Lung (tissue), 12 donors: ENCODE measurements around the gene PRKG1. TPM values are rescaled to one million over a fixed set of nuclear protein-coding genes. Genes with fewer than 3 reads are reported as not detected.

Experiments used
- ATAC-seq: fragments of 200-7000 bp; cut with Tn5 transposase; one replicate; pipeline ENCODE4 v1.9.1; 2020; ENCODE audit warnings: moderate number of reproducible peaks; ENCODE audit not compliant: insufficient read depth, low FRiP score
- DNase-seq, 3 donors: peaks; one replicate each; pipeline ENCODE4 v3.0.0-alpha.2; 2013 to 2017
- H3K27ac ChIP-seq, 2 donors: one replicate each; pipeline ENCODE4 v1.5.1; 2013; ENCODE audit warnings: mild to moderate bottlenecking in 2 of 2, moderate library complexity in 2 of 2, control low read depth in 1 of 2, inconsistent platforms in 1 of 2, low read depth in 1 of 2, low read length in 1 of 2
- H3K27me3 ChIP-seq, 3 donors: one replicate each; pipeline ENCODE4 v1.5.1; 2013; ENCODE audit warnings: low read length in 2 of 3; ENCODE audit not compliant: control insufficient read depth in 3 of 3, insufficient read depth in 3 of 3
- H3K36me3 ChIP-seq, 4 donors: one replicate each; pipeline ENCODE4 v1.5.1; 2013; ENCODE audit warnings: low read length in 4 of 4, mild to moderate bottlenecking in 1 of 4, moderate library complexity in 1 of 4; ENCODE audit not compliant: control insufficient read depth in 4 of 4, insufficient read depth in 4 of 4
- H3K4me1 ChIP-seq, 5 donors: one replicate each; pipeline ENCODE4 v1.5.1; 2013; ENCODE audit warnings: low read length in 5 of 5, mild to moderate bottlenecking in 2 of 5, moderate library complexity in 1 of 5; ENCODE audit not compliant: control insufficient read depth in 5 of 5, insufficient read depth in 5 of 5
- H3K4me3 ChIP-seq: one replicate; pipeline ENCODE4 v1.5.1; 2013; ENCODE audit warnings: mild to moderate bottlenecking, control low read depth, moderate library complexity
- H3K9ac ChIP-seq, 2 donors: one replicate each; pipeline ENCODE4 v1.5.1; 2013; ENCODE audit warnings: low read length in 2 of 2, control low read depth in 1 of 2; ENCODE audit not compliant: insufficient read depth in 1 of 2
- H3K9me3 ChIP-seq, 4 donors: one replicate each; pipeline ENCODE4 v1.5.1; 2013; ENCODE audit warnings: low read length in 3 of 4, mild to moderate bottlenecking in 1 of 4, moderate library complexity in 1 of 4; ENCODE audit not compliant: control insufficient read depth in 4 of 4, insufficient read depth in 3 of 4
- CTCF ChIP-seq: IDR thresholded peaks from 2 replicates; pipeline ENCODE4 v1.5.1; 2012; ENCODE audit warnings: mild to moderate bottlenecking; ENCODE audit errors: control extremely low read depth, extremely low read depth
- WGBS, 2 donors: extraction: QIAGEN DNeasy Blood & Tissue Kit; methylation state at CpG; one replicate each; pipeline ENCODE4 v1.1.7; 2013; 5-methylcytosine and 5-hydroxymethylcytosine counted together
- polyA plus RNA-seq, 2 donors: library from polyadenylated mRNA; stranded (reverse); fragments of 200-250 nt; gene quantifications; one replicate each; pipeline ENCODE4 v1.2.1, GENCODE V29; 2013
- total RNA-seq, 2 donors: library from RNA; depleted of rRNA in 1 of 2; stranded (reverse); fragments of >200 nt in 1 of 2; gene quantifications; one replicate each; pipeline ENCODE4 v1.2.1, GENCODE V29; 2014 to 2021
- donor health status: control.
- donor health status: control.
- donor health status: Bipolar disorder and iron deficiency.
- donor health status: healthy.
- donor health status: DM: yes; HTN: yes; CAD: no.

The PRKG1 gene
- total and polyA plus RNA-seq, 4 donors = 2.1 to 50.8 (median 15.1) TPM

- H3K36me3 ChIP-seq = no peaks in the 10 kb centered on the region
- no peak for TF ChIP-seq CTCF
- no peak overlapping the region for H3K9ac ChIP-seq
- peaks cover 0 to 22% (median 7%) of the 10 kb centered on the region in 3 donors for H3K27me3 ChIP-seq
- DNase-seq = no peak
- ATAC-seq = no peak
- H3K4me1 ChIP-seq = peaks cover 0 to 7% (median 0%) of the 10 kb centered on the region in 5 donors
- H3K27ac ChIP-seq = no peak overlapping the region
- H3K4me3 ChIP-seq = no peak overlapping the region
- no peaks in the 10 kb centered on the region for H3K9me3 ChIP-seq
- 75 to 90% methylated on average over 4 of the region's 4 CpGs for WGBS, 2 donors
Measured at GRCh38 chr10:52316500-52316899, 1242.2 kb downstream of the PRKG1 start.

- Histone ChIP-seq H3K27ac (no peak overlapping the region), H3K4me3 (no peak overlapping the region), H3K27me3 (peaks cover 0 to 11% (median 3%) of the 10 kb centered on the region in 3 donors), H3K4me1 (peaks cover 0 to 7% (median 0%) of the 10 kb centered on the region in 5 donors), H3K9me3 (no peaks in the 10 kb centered on the region), H3K9ac (no peak overlapping the region), H3K36me3 (no peaks in the 10 kb centered on the region)
- WGBS, 2 donors = 73 to 78% methylated on average over 5 of the region's 5 CpGs
- no peak for TF ChIP-seq CTCF
- DNase-seq = peak in 2 of 3 donors; percentile 25 to 31
- ATAC-seq = no peak
Measured at GRCh38 chr10:52318136-52318701, 1243.9 kb downstream of the PRKG1 start.

GRCh38 chr10:52318822-52319464, 1244.7 kb downstream of the PRKG1 start:
- Histone ChIP-seq H3K27me3 (peaks cover 0 to 4% (median 0%) of the 10 kb centered on the region in 3 donors), H3K27ac (no peak overlapping the region), H3K4me1 (peaks cover 0 to 7% (median 0%) of the 10 kb centered on the region in 5 donors), H3K4me3 (no peak overlapping the region), H3K9ac (no peak overlapping the region), H3K36me3 (no peaks in the 10 kb centered on the region), H3K9me3 (no peaks in the 10 kb centered on the region)
- WGBS, 2 donors = 70 to 84% methylated on average over 7 of the region's 7 CpGs
- no peak for DNase-seq
- no peak for TF ChIP-seq CTCF
- peak; percentile 30 for ATAC-seq
